Measurements from ENCODE around the gene IGSF23. TPM values are rescaled to one million over a fixed set of nuclear protein-coding genes. Genes with fewer than 3 reads are reported as not detected.
"Not testable (repeated sequence)": the region's sequence is repeated elsewhere in the genome, so short reads cannot be mapped to it uniquely, and the experiment has no call there.

The IGSF23 gene
- total RNA-seq, 1 donor from 2014 or later, result not detected

GRCh38 chr19:44608391-44608821, 5.0 kb upstream of the IGSF23 start:
- no peak for DNase-seq (ENCODE audit: low spot score)
- Mint-ChIP-seq H3K4me1 (ENCODE audit: low read depth) (peaks cover 32% of the 10 kb centered on the region), H3K27me3 (ENCODE audit: low read depth) (no peaks in the 10 kb centered on the region), H3K4me3 (ENCODE audit: unreplicated experiment) (no peak overlapping the region), H3K36me3 (ENCODE audit: low read depth) (no peaks in the 10 kb centered on the region), H3K9me3 (ENCODE audit: low read depth) (no peaks in the 10 kb centered on the region), H3K27ac (ENCODE audit: unreplicated experiment) (no peak overlapping the region)
- TF ChIP-seq, protein P1, sequence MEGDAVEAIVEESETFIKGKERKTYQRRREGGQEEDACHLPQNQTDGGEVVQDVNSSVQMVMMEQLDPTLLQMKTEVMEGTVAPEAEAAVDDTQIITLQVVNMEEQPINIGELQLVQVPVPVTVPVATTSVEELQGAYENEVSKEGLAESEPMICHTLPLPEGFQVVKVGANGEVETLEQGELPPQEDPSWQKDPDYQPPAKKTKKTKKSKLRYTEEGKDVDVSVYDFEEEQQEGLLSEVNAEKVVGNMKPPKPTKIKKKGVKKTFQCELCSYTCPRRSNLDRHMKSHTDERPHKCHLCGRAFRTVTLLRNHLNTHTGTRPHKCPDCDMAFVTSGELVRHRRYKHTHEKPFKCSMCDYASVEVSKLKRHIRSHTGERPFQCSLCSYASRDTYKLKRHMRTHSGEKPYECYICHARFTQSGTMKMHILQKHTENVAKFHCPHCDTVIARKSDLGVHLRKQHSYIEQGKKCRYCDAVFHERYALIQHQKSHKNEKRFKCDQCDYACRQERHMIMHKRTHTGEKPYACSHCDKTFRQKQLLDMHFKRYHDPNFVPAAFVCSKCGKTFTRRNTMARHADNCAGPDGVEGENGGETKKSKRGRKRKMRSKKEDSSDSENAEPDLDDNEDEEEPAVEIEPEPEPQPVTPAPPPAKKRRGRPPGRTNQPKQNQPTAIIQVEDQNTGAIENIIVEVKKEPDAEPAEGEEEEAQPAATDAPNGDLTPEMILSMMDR (IDR thresholded peaks at IDR 0.05), result no peak

GRCh38 chr19:44609219-44609618, 4.1 kb upstream of the IGSF23 start:
- Mint-ChIP-seq H3K27ac (ENCODE audit: unreplicated experiment) (no peak overlapping the region), H3K9me3 (ENCODE audit: low read depth) (no peaks in the 10 kb centered on the region), H3K4me3 (ENCODE audit: unreplicated experiment) (no peak overlapping the region), H3K4me1 (ENCODE audit: low read depth) (peaks cover 26% of the 10 kb centered on the region), H3K27me3 (ENCODE audit: low read depth) (no peaks in the 10 kb centered on the region), H3K36me3 (ENCODE audit: low read depth) (no peaks in the 10 kb centered on the region)
- peak; percentile 29 for DNase-seq (ENCODE audit: low spot score)
- TF ChIP-seq, protein P1 (IDR thresholded peaks at IDR 0.05), result no peak

GRCh38 chr19:44610497-44610896, 2.9 kb upstream of the IGSF23 start:
- H3K27me3 Mint-ChIP-seq (ENCODE audit: low read depth); H3K9me3 Mint-ChIP-seq (ENCODE audit: low read depth); H3K36me3 Mint-ChIP-seq (ENCODE audit: low read depth); H3K4me3 Mint-ChIP-seq (ENCODE audit: unreplicated experiment); H3K27ac Mint-ChIP-seq (ENCODE audit: unreplicated experiment); DNase-seq (ENCODE audit: low spot score): not testable (repeated sequence)
- peaks cover 21% of the 10 kb centered on the region for H3K4me1 Mint-ChIP-seq (ENCODE audit: low read depth)

DNA sequence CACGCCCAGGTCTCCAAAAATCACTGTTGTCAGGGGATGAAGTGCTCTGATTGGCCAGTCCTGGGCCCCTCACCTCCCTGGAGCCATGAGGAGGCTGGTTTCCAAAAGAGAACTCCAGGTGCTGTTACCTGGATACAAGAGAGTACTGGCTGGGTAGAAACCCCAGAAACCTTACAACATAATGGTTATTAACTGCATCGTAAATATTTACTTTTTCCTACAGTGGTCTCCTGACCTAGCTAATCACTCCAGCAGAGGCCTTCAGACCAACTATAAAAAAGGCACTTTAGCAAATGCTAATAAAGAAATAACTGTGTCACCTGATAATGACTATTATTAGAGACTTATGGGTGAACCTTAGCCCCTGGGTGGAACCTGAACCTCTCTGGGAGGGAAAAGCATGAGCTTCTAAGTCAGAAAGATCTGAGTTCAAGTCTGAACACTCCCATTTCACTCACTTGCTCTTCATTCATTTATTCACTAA, 1.5 kb upstream of the IGSF23 start:
- TF ChIP-seq, protein P1 (IDR thresholded peaks at IDR 0.05), result no peak
- no peak for DNase-seq (ENCODE audit: low spot score)
- Mint-ChIP-seq H3K4me1 (ENCODE audit: low read depth) (peaks cover 20% of the 10 kb centered on the region), H3K27ac (ENCODE audit: unreplicated experiment) (no peak overlapping the region), H3K4me3 (ENCODE audit: unreplicated experiment) (no peak overlapping the region), H3K36me3 (ENCODE audit: low read depth) (no peaks in the 10 kb centered on the region), H3K9me3 (ENCODE audit: low read depth) (no peaks in the 10 kb centered on the region), H3K27me3 (ENCODE audit: low read depth) (no peaks in the 10 kb centered on the region)

- Mint-ChIP-seq H3K36me3 (ENCODE audit: low read depth) (no peaks in the 10 kb centered on the region), H3K9me3 (ENCODE audit: low read depth) (no peaks in the 10 kb centered on the region), H3K27ac (ENCODE audit: unreplicated experiment) (no peak overlapping the region), H3K4me3 (ENCODE audit: unreplicated experiment) (no peak overlapping the region), H3K27me3 (ENCODE audit: low read depth) (no peaks in the 10 kb centered on the region), H3K4me1 (ENCODE audit: low read depth) (peaks cover 4% of the 10 kb centered on the region)
- TF ChIP-seq, protein P1 (IDR thresholded peaks at IDR 0.05), result no peak
- no peak for DNase-seq (ENCODE audit: low spot score)
Measured at GRCh38 chr19:44614313-44614712, 950 bp downstream of the IGSF23 start.

DNA sequence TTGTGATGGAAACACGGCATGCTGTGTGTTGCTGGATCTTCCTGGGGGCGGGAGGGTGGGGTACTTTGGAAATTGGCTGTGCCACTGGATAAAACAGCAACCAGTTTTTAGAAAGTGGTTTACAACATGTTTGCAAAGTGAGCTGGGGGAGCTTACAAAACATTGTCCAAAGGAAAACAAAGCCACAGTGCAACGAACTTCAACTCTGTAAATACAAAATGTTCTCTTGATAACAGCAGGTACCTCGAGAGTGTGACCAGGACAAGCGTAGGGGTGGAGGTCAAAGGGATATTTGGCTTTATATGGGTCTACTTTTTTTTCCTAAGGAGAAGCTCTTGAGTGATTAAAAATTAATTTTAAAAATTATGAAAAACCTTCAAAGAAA, 2.5 kb downstream of the IGSF23 start:
- no peaks in the 10 kb centered on the region for H3K9me3 Mint-ChIP-seq (ENCODE audit: low read depth)
- TF ChIP-seq, protein P1 (IDR thresholded peaks at IDR 0.05), result no peak
- no peaks in the 10 kb centered on the region for H3K27me3 Mint-ChIP-seq (ENCODE audit: low read depth)
- H3K4me1 Mint-ChIP-seq (ENCODE audit: low read depth), result peaks cover 4% of the 10 kb centered on the region
- no peak overlapping the region for H3K4me3 Mint-ChIP-seq (ENCODE audit: unreplicated experiment)
- H3K36me3 Mint-ChIP-seq (ENCODE audit: low read depth), result no peaks in the 10 kb centered on the region
- H3K27ac Mint-ChIP-seq (ENCODE audit: unreplicated experiment), result no peak overlapping the region
- no peak for DNase-seq (ENCODE audit: low spot score)

Data from chondrocyte (in vitro differentiated cells).